D341Med (cell line): ENCODE results near the gene RGS10.
"Not testable (repeated sequence)": the region's sequence is repeated elsewhere in the genome, so short reads cannot be mapped to it uniquely, and the experiment has no call there.

Experiments
- DNase-seq: peaks from one replicate; pipeline ENCODE4 v3.0.0; 2012; ENCODE audit warnings: low spot score

The RGS10 gene

GRCh38 chr10:119468542-119469324 lies 73.8 kb downstream of the RGS10 start:
- DNase-seq, result no peak

- DNase-seq, result no peak
Observed at GRCh38 chr10:119466655-119467054, 75.9 kb downstream of the RGS10 start.

GRCh38 chr10:119466076-119466475 lies 76.4 kb downstream of the RGS10 start:
- DNase-seq, result no peak

- no peak for DNase-seq
Observed at GRCh38 chr10:119465085-119465484, 77.4 kb downstream of the RGS10 start.

- DNase-seq, result not testable (repeated sequence)
Observed at GRCh38 chr10:119463195-119463594, 79.3 kb downstream of the RGS10 start.

GRCh38 chr10:119462773-119463172 lies 79.7 kb downstream of the RGS10 start:
- DNase-seq, result no peak

GRCh38 chr10:119461923-119462322 lies 80.6 kb downstream of the RGS10 start:
- DNase-seq, result no peak

GRCh38 chr10:119461380-119461779 lies 81.1 kb downstream of the RGS10 start:
- DNase-seq, result no peak

GRCh38 chr10:119460369-119461195 lies 81.9 kb downstream of the RGS10 start:
- DNase-seq, result no peak

- no peak for DNase-seq
Observed at GRCh38 chr10:119459681-119460340, 82.7 kb downstream of the RGS10 start.

GRCh38 chr10:119457966-119458766 lies 84.4 kb downstream of the RGS10 start:
- no peak for DNase-seq

- DNase-seq, result no peak
Observed at GRCh38 chr10:119456435-119456810, 86.1 kb downstream of the RGS10 start.

GRCh38 chr10:119455609-119456434 lies 86.7 kb downstream of the RGS10 start:
- no peak for DNase-seq

GRCh38 chr10:119454990-119455389 lies 87.5 kb downstream of the RGS10 start:
- DNase-seq, result no peak

GRCh38 chr10:119454316-119454715 lies 88.2 kb downstream of the RGS10 start:
- no peak for DNase-seq

GRCh38 chr10:119453313-119453712 lies 89.2 kb downstream of the RGS10 start:
- DNase-seq, result no peak

- no peak for DNase-seq
Observed at GRCh38 chr10:119452396-119452795, 90.1 kb downstream of the RGS10 start.

- DNase-seq, result no peak
Observed at GRCh38 chr10:119451300-119451896, 91.1 kb downstream of the RGS10 start.

- DNase-seq, result no peak
Observed at GRCh38 chr10:119450606-119451299, 91.8 kb downstream of the RGS10 start.
